Esophagus (tissue), 2 donors: ENCODE results near the gene FOXA1. TPM values are rescaled to one million over a fixed set of nuclear protein-coding genes. Genes with fewer than 3 reads are reported as not detected.

Experiments used
- H3K27ac ChIP-seq, 2 donors: one replicate each; pipeline ENCODE4 v1.5.1; 2013; ENCODE audit warnings: low read depth in 2 of 2, mild to moderate bottlenecking in 2 of 2, inconsistent platforms in 1 of 2, low read length in 1 of 2, moderate library complexity in 1 of 2
- H3K27me3 ChIP-seq, 2 donors: one replicate each; pipeline ENCODE4 v1.6.1; 2013; ENCODE audit warnings: low read length in 2 of 2, control low read depth in 1 of 2, mild to moderate bottlenecking in 1 of 2; ENCODE audit not compliant: insufficient read depth in 2 of 2, control insufficient read depth in 1 of 2
- H3K36me3 ChIP-seq, 2 donors: one replicate each; pipeline ENCODE4 v1.6.1; 2013; ENCODE audit warnings: low read length in 1 of 2; ENCODE audit not compliant: control insufficient read depth in 2 of 2, insufficient read depth in 2 of 2
- H3K4me1 ChIP-seq, 2 donors: one replicate each; pipeline ENCODE4 v1.6.1; 2013; ENCODE audit warnings: low read length in 1 of 2; ENCODE audit not compliant: control insufficient read depth in 2 of 2, insufficient read depth in 2 of 2
- H3K4me3 ChIP-seq, 2 donors: one replicate each; pipeline ENCODE4 v1.5.1; 2013; ENCODE audit warnings: low read length in 2 of 2, mild to moderate bottlenecking in 2 of 2, low read depth in 1 of 2, moderate library complexity in 1 of 2
- H3K9me3 ChIP-seq, 2 donors: one replicate each; pipeline ENCODE4 v1.6.1; 2013; ENCODE audit warnings: mild to moderate bottlenecking in 2 of 2, low read depth in 1 of 2, low read length in 1 of 2, moderate library complexity in 1 of 2; ENCODE audit not compliant: control insufficient read depth in 2 of 2, insufficient read depth in 1 of 2
- WGBS, 2 donors: extraction: QIAGEN DNeasy Blood & Tissue Kit; methylation state at CpG; one replicate each; pipeline ENCODE4 v1.1.7; 2013; 5-methylcytosine and 5-hydroxymethylcytosine counted together
- polyA plus RNA-seq, 2 donors: library from polyadenylated mRNA; stranded (reverse); fragments of 200-250 nt; gene quantifications; one replicate each; pipeline ENCODE4 v1.2.3, GENCODE V29; 2013
- donor health status: healthy with polysubstance abuse.
- donor health status: Bipolar disorder and iron deficiency.

The FOXA1 gene
- 10 to 100 TPM in 1 of 2 donors, 1 to 10 TPM in 1; 9.5 to 10.1 TPM for polyA plus RNA-seq

DNA sequence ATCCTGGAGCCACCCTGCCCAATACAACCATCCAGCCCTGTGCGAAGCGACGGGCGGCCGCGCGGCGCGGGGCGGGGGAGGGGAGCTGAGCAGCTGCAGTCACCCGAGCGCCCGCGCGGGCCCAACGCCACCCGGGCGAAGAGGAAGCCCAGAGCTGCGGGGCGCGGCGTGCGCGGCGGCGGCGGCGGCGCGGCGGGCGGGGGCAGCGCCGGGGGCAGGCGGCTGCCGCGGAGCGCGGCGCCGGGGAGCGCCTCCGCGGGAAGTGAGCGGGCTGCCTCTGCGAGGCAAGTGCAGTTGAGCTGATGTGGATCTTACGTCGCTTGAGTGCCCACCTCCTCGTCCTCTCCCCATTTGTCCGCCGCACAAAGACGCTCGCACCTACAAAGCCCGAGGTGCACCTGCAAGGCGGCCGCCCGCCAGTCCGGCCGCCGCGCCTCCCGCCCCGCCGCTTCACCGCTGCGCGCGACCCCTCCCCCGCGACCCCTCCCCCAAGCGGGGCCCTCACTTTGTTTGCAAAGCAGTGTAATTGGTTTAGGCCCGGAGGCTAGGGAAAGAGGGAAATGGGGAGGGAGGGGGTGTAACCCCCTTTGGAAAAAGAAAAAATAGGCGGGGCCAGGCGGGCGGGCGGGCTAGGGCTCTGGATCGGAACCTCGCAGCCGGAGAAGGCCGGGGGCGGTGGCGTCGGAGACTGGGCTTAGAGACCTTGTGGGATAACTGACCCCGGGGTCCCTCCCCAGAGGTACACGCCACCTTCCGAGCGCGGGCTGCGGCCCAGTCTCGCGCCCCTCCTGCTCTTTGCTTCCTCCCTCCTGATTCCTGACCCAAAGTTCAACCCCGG is at the start of gene FOXA1, which contains the start of gene TTC6:
Gene FOXA1, minus strand, starts transcription at position 279 of the 838 bp plus-strand sequence. Its CDS starts 277 bp downstream, at position 2.
Gene TTC6, plus strand, starts transcription at position 659 of the 838 bp plus-strand sequence. CDS start 26,436 bp downstream, outside the sequence.
- Histone ChIP-seq H3K9me3 (no peaks in the 10 kb centered on the region), H3K4me3 (peak within 1 kb of the TSS; percentile 73 to 79), H3K36me3 (no peaks in the 10 kb centered on the region), H3K4me1 (peaks cover 0 to 10% of the 10 kb centered on the region in 2 donors), H3K27me3 (no peaks in the 10 kb centered on the region), H3K27ac (peak within 1 kb of the TSS; percentile 96 to 97)
- 1 to 3% methylated on average over 80 to 92 of the region's 92 CpGs for WGBS, 2 donors

DNA sequence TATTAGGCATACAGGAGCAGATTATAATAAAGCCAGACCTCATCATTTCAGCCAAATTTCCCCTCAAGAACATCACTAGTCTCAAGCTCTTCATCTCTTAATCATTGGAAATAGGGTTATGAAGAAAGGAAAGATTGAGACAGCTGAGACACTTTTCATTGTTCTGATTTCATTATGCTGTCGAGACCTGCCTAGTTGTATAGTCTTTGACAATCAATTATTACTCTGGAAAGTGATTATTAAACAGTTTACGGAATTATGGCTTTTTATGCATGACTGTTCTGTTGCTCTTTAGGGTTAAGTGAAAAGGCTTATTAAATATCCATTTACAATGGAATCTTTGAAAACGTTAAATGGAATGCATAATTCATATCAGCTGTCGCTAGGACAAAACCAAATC is 48.7 kb upstream of the FOXA1 start:
- no peaks in the 10 kb centered on the region for H3K36me3 ChIP-seq
- no peak overlapping the region for H3K27ac ChIP-seq
- WGBS, 2 donors = 56 to 60% methylated on average over 4 of the region's 4 CpGs
- H3K4me1 ChIP-seq = no peaks in the 10 kb centered on the region
- no peaks in the 10 kb centered on the region for H3K9me3 ChIP-seq
- H3K4me3 ChIP-seq = no peak overlapping the region
- no peaks in the 10 kb centered on the region for H3K27me3 ChIP-seq

DNA sequence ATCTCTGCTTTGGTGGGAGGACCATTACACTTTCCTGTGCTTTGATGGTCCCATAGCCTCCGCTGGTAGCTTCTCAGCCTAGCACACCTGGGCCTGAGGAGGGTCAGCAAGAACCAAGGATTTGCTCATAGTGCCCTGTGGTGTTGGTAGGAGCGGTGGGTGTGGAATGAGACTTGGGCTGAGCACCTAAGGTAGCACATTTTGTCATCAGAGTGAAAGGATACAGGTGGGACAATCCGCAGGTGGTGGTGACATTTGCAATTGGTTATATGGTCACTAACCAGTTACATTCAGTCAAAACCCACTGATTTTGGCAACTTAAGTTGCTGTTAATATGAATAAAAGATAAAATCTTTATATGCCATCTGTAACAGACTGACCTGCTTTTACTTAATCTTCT is 47.1 kb upstream of the FOXA1 start:
- no peak overlapping the region for H3K4me3 ChIP-seq
- no peak overlapping the region for H3K27ac ChIP-seq
- no peaks in the 10 kb centered on the region for H3K4me1 ChIP-seq
- 90 to 96% methylated on average over 3 of the region's 3 CpGs for WGBS, 2 donors
- no peaks in the 10 kb centered on the region for H3K27me3 ChIP-seq
- no peaks in the 10 kb centered on the region for H3K36me3 ChIP-seq
- H3K9me3 ChIP-seq = no peaks in the 10 kb centered on the region

DNA sequence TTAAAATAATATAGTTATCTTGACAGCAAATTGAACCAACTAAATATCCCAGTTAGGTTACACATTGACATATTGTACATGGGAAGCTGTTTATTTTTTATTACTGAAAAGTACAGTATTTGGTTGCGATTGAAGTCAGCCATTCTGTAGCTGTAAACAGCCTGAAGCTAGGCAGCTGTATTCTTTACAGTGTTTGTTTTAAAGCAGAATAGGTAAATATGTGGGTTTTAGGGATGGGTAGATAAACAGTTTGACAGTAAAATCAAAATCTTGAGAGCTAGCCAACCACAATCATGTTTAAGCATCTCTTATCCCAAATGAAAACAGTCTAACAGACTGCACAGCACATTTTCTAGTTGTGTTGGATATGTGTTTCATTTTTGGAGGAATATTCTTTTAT is 46.1 kb upstream of the FOXA1 start:
- no peak overlapping the region for H3K4me3 ChIP-seq
- no peaks in the 10 kb centered on the region for H3K36me3 ChIP-seq
- H3K4me1 ChIP-seq = no peaks in the 10 kb centered on the region
- no peaks in the 10 kb centered on the region for H3K27me3 ChIP-seq
- no peak overlapping the region for H3K27ac ChIP-seq
- WGBS, 2 donors = 64 to 76% methylated on average over 1 of the region's 1 CpG
- no peaks in the 10 kb centered on the region for H3K9me3 ChIP-seq

DNA sequence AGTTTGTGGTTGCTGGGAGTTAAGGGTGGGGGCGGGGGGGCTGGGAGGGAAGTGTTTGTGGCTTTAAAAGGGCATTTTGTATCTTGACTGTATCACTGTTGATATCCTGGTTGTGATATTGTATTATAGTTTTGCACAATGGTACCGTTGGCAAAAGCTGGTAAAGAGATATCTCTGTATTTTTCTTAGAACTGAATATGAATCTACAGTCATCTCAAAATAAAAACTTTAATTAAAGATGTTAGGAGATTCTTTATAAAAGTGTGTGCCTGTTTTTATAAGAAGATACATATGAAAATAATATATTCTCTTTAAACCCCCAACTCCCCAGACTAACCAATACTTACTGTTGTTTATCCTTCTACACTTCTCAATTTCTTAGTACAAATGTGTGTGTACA is 43.5 kb upstream of the FOXA1 start:
- no peaks in the 10 kb centered on the region for H3K27me3 ChIP-seq
- H3K27ac ChIP-seq = no peak overlapping the region
- 88% methylated on average over 2 of the region's 2 CpGs for WGBS, 2 donors
- no peaks in the 10 kb centered on the region for H3K9me3 ChIP-seq
- no peaks in the 10 kb centered on the region for H3K36me3 ChIP-seq
- H3K4me3 ChIP-seq = no peak overlapping the region
- H3K4me1 ChIP-seq = no peaks in the 10 kb centered on the region

DNA sequence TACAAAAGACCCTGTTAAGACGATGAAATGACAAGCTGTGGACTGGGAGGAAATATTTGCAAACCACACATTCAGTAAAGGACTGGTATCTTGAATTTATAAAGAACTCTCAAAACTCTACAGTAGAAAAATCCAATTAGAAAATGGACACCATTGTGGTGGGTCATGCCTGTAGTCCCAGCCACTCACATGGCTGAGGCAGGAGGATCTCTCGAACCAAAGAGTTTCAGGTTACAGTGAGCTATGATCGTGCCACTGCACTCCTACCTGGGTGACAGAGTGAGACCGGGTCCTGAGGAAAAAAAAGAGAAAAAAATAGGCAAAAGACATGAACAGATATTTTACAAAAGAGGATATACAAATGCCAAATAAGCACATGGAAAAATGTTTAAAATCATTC is 42.3 kb upstream of the FOXA1 start:
- H3K4me3 ChIP-seq = no peak overlapping the region
- no peaks in the 10 kb centered on the region for H3K9me3 ChIP-seq
- H3K4me1 ChIP-seq = no peaks in the 10 kb centered on the region
- 69 to 72% methylated on average over 4 of the region's 4 CpGs for WGBS, 2 donors
- H3K36me3 ChIP-seq = no peaks in the 10 kb centered on the region
- no peak overlapping the region for H3K27ac ChIP-seq
- no peaks in the 10 kb centered on the region for H3K27me3 ChIP-seq

DNA sequence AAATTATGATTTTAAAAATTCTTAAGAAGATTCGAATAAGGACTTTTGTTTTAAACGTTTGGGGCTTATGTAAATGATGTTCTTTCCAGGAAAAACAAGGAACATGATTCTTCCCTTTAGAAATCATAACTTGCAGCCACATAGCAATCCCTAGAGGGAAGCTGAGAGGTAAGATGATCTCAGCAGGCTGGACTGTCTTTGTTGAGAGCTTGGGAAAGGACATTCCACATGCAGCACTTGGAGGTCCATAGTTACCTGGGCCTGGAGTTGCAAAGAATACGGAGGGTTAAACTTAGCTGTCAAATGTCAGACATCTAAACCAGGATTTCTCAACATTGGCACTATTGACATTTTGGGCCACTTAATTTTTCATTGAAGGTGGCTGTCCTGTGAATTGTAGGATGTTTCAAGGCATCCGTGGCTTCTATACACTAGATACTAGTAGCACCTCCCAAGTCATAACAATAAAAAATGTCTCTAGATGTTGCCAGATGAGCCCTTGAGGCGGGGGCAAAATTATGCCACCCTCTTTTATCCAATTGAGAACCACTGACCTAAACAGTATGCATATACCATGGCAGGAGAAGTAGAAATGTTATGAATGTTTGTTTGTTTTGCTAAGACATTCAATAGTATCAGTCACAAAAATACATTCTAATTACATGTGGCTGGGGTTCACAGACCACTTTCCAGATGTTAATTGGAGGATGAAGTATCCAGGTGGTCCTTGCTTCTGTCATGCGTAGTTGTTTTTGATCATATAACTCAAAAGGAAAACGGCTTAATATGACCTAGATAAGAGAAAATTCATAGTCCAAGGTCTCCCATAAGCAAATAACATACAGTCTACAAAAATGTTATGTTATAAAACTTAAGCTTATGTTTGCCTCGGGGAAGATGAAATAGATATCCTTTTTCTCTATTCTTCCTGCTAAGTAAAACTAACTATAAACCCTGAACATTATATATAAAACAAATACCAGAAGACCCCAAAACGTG is 30.8 kb upstream of the FOXA1 start:
- WGBS, 2 donors = 68 to 79% methylated on average over 9 of the region's 9 CpGs

DNA sequence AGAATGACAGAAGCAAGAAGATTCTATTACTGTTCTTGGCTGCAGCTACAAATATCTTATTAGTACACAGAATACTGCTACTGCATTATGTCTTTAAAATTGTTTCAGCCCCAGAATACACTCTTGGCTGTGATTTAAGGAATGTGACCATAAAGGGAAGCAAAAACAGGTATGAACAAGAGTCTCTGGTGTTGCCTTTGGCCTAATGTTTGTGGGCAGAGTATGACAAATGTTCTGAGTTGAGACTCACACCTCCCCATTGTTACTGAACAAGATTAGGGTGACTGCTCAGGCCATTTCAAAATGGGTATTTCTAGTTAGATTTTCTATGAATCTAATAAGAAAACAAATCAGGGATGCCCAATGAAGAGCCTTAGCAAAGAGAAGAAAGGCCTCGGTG is 28.9 kb upstream of the FOXA1 start:
- WGBS, 2 donors = 61 to 70% methylated on average over 1 of the region's 1 CpG
- peak overlapping the region in 1 of 2 donors; percentile 63 for H3K27ac ChIP-seq

More for the DNA sequence above, 30.8 kb upstream of the FOXA1 start:
- Histone ChIP-seq H3K27ac (no peak overlapping the region), H3K9me3 (no peaks in the 10 kb centered on the region), H3K4me1 (peaks cover 0 to 5% of the 10 kb centered on the region in 2 donors), H3K36me3 (no peaks in the 10 kb centered on the region), H3K27me3 (no peaks in the 10 kb centered on the region), H3K4me3 (no peak overlapping the region)

DNA sequence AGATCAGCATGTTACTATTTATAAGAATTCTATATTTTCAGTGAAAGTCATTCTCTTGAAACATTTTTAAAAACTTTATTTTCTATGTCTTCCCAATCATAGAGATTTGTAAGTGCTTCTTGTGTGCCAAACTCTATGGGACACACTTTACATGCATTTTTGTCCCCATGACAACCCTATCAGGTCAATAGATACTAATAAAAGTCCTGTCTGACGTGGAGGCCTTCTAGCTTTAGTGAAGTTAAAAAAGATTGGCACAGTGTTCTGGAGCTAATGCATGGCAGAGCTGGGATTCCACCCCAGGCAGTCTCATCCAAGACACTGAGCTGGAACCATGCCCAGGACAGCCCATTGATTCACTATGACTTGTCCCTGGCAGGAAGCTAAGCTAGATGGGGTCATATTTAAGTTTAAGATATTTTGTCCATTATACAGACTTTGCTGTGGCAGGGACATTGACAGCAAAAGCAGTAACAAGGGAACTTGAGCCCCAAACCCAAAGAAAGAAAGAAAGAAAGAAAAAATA is 28.4 kb upstream of the FOXA1 start:
- H3K9me3 ChIP-seq = no peaks in the 10 kb centered on the region
- H3K27me3 ChIP-seq = peaks cover 0 to 3% of the 10 kb centered on the region in 2 donors
- WGBS, 2 donors = 30 to 42% methylated on average over 1 of the region's 1 CpG
- H3K27ac ChIP-seq = peak overlapping the region; percentile 63
- peaks cover 0 to 5% of the 10 kb centered on the region in 2 donors for H3K4me1 ChIP-seq
- H3K4me3 ChIP-seq = no peak overlapping the region
- no peaks in the 10 kb centered on the region for H3K36me3 ChIP-seq

More for the DNA sequence above, 28.9 kb upstream of the FOXA1 start:
- no peaks in the 10 kb centered on the region for H3K27me3 ChIP-seq
- H3K4me3 ChIP-seq = no peak overlapping the region
- no peaks in the 10 kb centered on the region for H3K36me3 ChIP-seq
- peaks cover 0 to 5% of the 10 kb centered on the region in 2 donors for H3K4me1 ChIP-seq
- H3K9me3 ChIP-seq = no peaks in the 10 kb centered on the region
